ENCODE results near the gene IFNA2.

The IFNA2 gene

DNA sequence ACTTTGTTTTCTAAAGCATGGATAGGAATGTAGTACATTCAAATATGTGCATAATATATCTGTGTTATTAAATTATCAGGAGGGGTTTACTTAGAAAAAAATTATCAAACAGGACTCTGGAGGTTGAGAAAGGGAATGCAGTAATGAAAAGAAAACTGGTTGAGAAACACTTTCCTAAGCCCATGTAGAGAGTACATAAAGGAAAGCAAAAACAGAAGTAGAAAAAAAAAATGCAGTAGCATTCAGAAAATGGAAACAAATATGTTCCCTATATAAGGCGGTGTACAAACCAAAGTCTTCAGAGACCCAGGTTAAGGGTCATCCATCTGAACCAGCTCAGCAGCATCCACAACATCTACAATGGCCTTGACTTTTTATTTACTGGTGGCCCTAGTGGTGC is 23.6 kb upstream of the IFNA2 start, which contains the start of gene IFNA8:
Gene IFNA8 (plus strand): TSS at position 301 of the 400 bp plus-strand sequence. CDS start 60 bp downstream, at position 361.
- TF ChIP-seq, protein P1, sequence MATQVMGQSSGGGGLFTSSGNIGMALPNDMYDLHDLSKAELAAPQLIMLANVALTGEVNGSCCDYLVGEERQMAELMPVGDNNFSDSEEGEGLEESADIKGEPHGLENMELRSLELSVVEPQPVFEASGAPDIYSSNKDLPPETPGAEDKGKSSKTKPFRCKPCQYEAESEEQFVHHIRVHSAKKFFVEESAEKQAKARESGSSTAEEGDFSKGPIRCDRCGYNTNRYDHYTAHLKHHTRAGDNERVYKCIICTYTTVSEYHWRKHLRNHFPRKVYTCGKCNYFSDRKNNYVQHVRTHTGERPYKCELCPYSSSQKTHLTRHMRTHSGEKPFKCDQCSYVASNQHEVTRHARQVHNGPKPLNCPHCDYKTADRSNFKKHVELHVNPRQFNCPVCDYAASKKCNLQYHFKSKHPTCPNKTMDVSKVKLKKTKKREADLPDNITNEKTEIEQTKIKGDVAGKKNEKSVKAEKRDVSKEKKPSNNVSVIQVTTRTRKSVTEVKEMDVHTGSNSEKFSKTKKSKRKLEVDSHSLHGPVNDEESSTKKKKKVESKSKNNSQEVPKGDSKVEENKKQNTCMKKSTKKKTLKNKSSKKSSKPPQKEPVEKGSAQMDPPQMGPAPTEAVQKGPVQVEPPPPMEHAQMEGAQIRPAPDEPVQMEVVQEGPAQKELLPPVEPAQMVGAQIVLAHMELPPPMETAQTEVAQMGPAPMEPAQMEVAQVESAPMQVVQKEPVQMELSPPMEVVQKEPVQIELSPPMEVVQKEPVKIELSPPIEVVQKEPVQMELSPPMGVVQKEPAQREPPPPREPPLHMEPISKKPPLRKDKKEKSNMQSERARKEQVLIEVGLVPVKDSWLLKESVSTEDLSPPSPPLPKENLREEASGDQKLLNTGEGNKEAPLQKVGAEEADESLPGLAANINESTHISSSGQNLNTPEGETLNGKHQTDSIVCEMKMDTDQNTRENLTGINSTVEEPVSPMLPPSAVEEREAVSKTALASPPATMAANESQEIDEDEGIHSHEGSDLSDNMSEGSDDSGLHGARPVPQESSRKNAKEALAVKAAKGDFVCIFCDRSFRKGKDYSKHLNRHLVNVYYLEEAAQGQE (IDR thresholded peaks at IDR 0.05; ENCODE audit: low read depth) = no peak
- TF ChIP-seq YY1 (IDR thresholded peaks at IDR 0.05; ENCODE audit: low read depth) (no peak), TAF1 (IDR thresholded peaks at IDR 0.05; ENCODE audit: low read depth) (no peak), USF1 (IDR thresholded peaks at IDR 0.05) (no peak), CEBPB (IDR thresholded peaks at IDR 0.05) (no peak), EP300 (IDR thresholded peaks at IDR 0.05; ENCODE audit: borderline replicate concordance) (no peak), TEAD4 (IDR thresholded peaks at IDR 0.05) (no peak), RAD21 (IDR thresholded peaks at IDR 0.05; ENCODE audit: low read depth) (no peak), FOXM1 (IDR thresholded peaks at IDR 0.05; ENCODE audit: borderline replicate concordance, low read depth) (no peak), ZBTB7A (IDR thresholded peaks at IDR 0.05; ENCODE audit: low read depth) (no peak), TCF12 (IDR thresholded peaks at IDR 0.05; ENCODE audit: low read depth) (no peak), NFIC (IDR thresholded peaks at IDR 0.05) (no peak), EGR1 (IDR thresholded peaks at IDR 0.05) (no peak), CREB1 (IDR thresholded peaks at IDR 0.05; ENCODE audit: low read depth) (no peak)
- TF ChIP-seq, protein P2, sequence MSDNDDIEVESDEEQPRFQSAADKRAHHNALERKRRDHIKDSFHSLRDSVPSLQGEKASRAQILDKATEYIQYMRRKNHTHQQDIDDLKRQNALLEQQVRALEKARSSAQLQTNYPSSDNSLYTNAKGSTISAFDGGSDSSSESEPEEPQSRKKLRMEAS (IDR thresholded peaks at IDR 0.05) = no peak

DNA sequence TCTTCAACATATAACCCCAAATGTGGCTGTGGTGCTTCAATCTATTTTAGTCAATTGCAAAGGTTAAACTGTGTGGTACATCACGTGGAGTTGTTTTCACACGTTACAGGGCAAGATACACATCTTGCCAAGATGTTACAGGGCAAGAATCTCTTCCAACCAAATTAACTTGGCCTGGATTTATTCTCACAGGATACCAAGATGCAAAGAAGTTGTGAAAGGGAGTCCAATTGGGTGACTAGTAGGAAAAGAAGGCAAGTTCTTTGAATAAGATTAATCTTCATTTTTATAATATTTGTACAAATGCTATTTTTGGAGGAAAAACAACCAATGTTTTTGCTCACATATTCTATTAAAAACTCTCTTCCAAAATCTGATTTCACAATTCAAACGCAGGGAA is 18.9 kb upstream of the IFNA2 start:
- TF ChIP-seq USF1 (IDR thresholded peaks at IDR 0.05) (no peak), CREB1 (IDR thresholded peaks at IDR 0.05; ENCODE audit: low read depth) (no peak), ZBTB7A (IDR thresholded peaks at IDR 0.05; ENCODE audit: low read depth) (no peak), TAF1 (IDR thresholded peaks at IDR 0.05; ENCODE audit: low read depth) (no peak), NFIC (IDR thresholded peaks at IDR 0.05) (no peak), EGR1 (IDR thresholded peaks at IDR 0.05) (no peak), YY1 (IDR thresholded peaks at IDR 0.05; ENCODE audit: low read depth) (no peak), TCF12 (IDR thresholded peaks at IDR 0.05; ENCODE audit: low read depth) (no peak), RAD21 (IDR thresholded peaks at IDR 0.05; ENCODE audit: low read depth) (no peak), TEAD4 (IDR thresholded peaks at IDR 0.05) (no peak), EP300 (IDR thresholded peaks at IDR 0.05; ENCODE audit: borderline replicate concordance) (no peak)
- TF ChIP-seq, protein P2 (IDR thresholded peaks at IDR 0.05) = no peak
- TF ChIP-seq, protein P1 (IDR thresholded peaks at IDR 0.05; ENCODE audit: low read depth) = no peak

GRCh38 chr9:21402386-21403251 is 17.4 kb upstream of the IFNA2 start:
- TF ChIP-seq CEBPB (IDR thresholded peaks at IDR 0.05) (no peak), CREB1 (IDR thresholded peaks at IDR 0.05; ENCODE audit: low read depth) (no peak), FOXM1 (IDR thresholded peaks at IDR 0.05; ENCODE audit: borderline replicate concordance, low read depth) (no peak), EP300 (IDR thresholded peaks at IDR 0.05; ENCODE audit: borderline replicate concordance) (no peak), TEAD4 (IDR thresholded peaks at IDR 0.05) (no peak), EGR1 (IDR thresholded peaks at IDR 0.05) (no peak), RAD21 (IDR thresholded peaks at IDR 0.05; ENCODE audit: low read depth) (no peak), TCF12 (IDR thresholded peaks at IDR 0.05; ENCODE audit: low read depth) (no peak), ZBTB7A (IDR thresholded peaks at IDR 0.05; ENCODE audit: low read depth) (no peak), YY1 (IDR thresholded peaks at IDR 0.05; ENCODE audit: low read depth) (no peak), NFIC (IDR thresholded peaks at IDR 0.05) (no peak), USF1 (IDR thresholded peaks at IDR 0.05) (no peak), TAF1 (IDR thresholded peaks at IDR 0.05; ENCODE audit: low read depth) (no peak)
- TF ChIP-seq, protein P1 (IDR thresholded peaks at IDR 0.05; ENCODE audit: low read depth) = no peak
- TF ChIP-seq, protein P2 (IDR thresholded peaks at IDR 0.05) = no peak
